GM20000 (cell line): ENCODE results near the gene GNG2.

ENCODE experiments used
- DNase-seq: peaks from one replicate; pipeline ENCODE4 v3.0.0; 2012; ENCODE audit warnings: low spot score
- TF ChIP-seq, protein P1 (sequence below): IDR thresholded peaks from 2 replicates; pipeline ENCODE4 v1.5.1; 2012; ENCODE audit warnings: mild to moderate bottlenecking, control low read depth; ENCODE audit errors: extremely low read depth, missing control alignments

Gene GNG2

GRCh38 chr14:51823706-51824105 lies 36.7 kb upstream of the GNG2 start:
- TF ChIP-seq, protein P1, sequence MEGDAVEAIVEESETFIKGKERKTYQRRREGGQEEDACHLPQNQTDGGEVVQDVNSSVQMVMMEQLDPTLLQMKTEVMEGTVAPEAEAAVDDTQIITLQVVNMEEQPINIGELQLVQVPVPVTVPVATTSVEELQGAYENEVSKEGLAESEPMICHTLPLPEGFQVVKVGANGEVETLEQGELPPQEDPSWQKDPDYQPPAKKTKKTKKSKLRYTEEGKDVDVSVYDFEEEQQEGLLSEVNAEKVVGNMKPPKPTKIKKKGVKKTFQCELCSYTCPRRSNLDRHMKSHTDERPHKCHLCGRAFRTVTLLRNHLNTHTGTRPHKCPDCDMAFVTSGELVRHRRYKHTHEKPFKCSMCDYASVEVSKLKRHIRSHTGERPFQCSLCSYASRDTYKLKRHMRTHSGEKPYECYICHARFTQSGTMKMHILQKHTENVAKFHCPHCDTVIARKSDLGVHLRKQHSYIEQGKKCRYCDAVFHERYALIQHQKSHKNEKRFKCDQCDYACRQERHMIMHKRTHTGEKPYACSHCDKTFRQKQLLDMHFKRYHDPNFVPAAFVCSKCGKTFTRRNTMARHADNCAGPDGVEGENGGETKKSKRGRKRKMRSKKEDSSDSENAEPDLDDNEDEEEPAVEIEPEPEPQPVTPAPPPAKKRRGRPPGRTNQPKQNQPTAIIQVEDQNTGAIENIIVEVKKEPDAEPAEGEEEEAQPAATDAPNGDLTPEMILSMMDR: no peak

DNA sequence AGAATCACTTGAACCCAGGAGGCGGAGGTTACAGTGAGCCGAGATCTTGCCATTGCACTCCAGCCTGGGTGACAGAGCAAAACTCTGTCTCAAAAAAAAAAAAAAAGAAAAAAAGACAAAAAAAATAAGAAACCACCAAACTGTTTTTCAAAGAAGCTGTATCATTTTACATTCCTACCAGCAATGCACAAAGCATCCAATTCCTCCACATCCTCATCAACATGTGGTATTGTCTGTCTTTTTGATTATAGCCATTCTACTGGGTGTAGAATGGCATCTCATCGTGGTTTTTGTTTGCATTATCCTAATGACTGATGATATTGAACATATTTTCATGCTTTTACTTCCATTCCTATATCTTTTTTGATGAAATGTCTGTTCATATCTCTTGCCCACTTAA lies 36.2 kb upstream of the GNG2 start:
- TF ChIP-seq, protein P1: no peak
- DNase-seq: no peak

More at GRCh38 chr14:51823706-51824105, 36.7 kb upstream of the GNG2 start:
- DNase-seq: no peak

GRCh38 chr14:51825926-51826325 lies 34.5 kb upstream of the GNG2 start:
- DNase-seq: no peak
- TF ChIP-seq, protein P1: no peak

GRCh38 chr14:51828017-51828797 lies 32.2 kb upstream of the GNG2 start:
- DNase-seq: peak; percentile 32
- TF ChIP-seq, protein P1: no peak

- DNase-seq: no peak
- TF ChIP-seq, protein P1: no peak
Measured at GRCh38 chr14:51834240-51834639, 26.2 kb upstream of the GNG2 start.

GRCh38 chr14:51836417-51836816 lies 24.0 kb upstream of the GNG2 start:
- TF ChIP-seq, protein P1: no peak
- no peak for DNase-seq

GRCh38 chr14:51844081-51844881 lies 16.1 kb upstream of the GNG2 start:
- TF ChIP-seq, protein P1: no peak
- DNase-seq: peak; percentile 33
